GM12878 (cell line): ENCODE results near the gene TTC39C.

Experiments used
- CREB1 ChIP-seq: IDR thresholded peaks from 2 replicates; pipeline ENCODE4 v1.6.1; 2012; ENCODE audit warnings: low read depth, mild to moderate bottlenecking, inconsistent platforms
- EGR1 ChIP-seq, 2 experiments: IDR thresholded peaks; 1 replicate in 1 of 2; 2 replicates in 1 of 2; pipeline ENCODE4 v1.6.1; 2011 to 2012; ENCODE audit warnings: low read depth in 2 of 2, low read length in 2 of 2, borderline replicate concordance in 1 of 2, mild to moderate bottlenecking in 1 of 2, moderate library complexity in 1 of 2
- FOS ChIP-seq: IDR thresholded peaks from 3 replicates; pipeline ENCODE4 v1.6.1; 2011; ENCODE audit warnings: borderline replicate concordance; ENCODE audit not compliant: insufficient read length; ENCODE audit errors: extremely low read depth
- HDAC2 ChIP-seq: fragments of 200-600 bp; sonication (generic); IDR thresholded peaks from 2 replicates; pipeline ENCODE4 v1.6.1; 2017
- HDAC6 ChIP-seq: fragments of 200-600 bp; sonication (generic); IDR thresholded peaks from one replicate; pipeline ENCODE4 v1.8.0; 2017; ENCODE audit warnings: antibody characterized with exemption; ENCODE audit not compliant: unreplicated experiment
- MAX ChIP-seq: IDR thresholded peaks from 2 replicates; pipeline ENCODE4 v1.6.1; 2012; ENCODE audit warnings: low read depth, low read length, improper control_type of control experiment
- MXI1 ChIP-seq: fragments of 150-350 bp; IDR thresholded peaks from 2 replicates; pipeline ENCODE4 v1.6.1; 2011; ENCODE audit warnings: low read depth, mild to moderate bottlenecking, inconsistent platforms, low read length, improper control_type of control experiment
- POLR2AphosphoS2 ChIP-seq: IDR thresholded peaks from 2 replicates; pipeline ENCODE4 v1.6.1; 2011; ENCODE audit warnings: low read depth, mild to moderate bottlenecking, low read length, improper control_type of control experiment, moderate library complexity
- TCF7 ChIP-seq: IDR thresholded peaks from 2 replicates; pipeline ENCODE4 v1.6.1; 2014; ENCODE audit warnings: antibody characterized with exemption, borderline replicate concordance
- ZNF217 ChIP-seq: fragments of 450-650 bp; IDR thresholded peaks from 2 replicates; pipeline ENCODE4 v1.6.1; 2017; ENCODE audit warnings: antibody characterized with exemption, mild to moderate bottlenecking
- TF ChIP-seq, protein P1 (sequence below), 3 experiments: IDR thresholded peaks in 2 of 3; conservative IDR thresholded peaks in 1 of 3; 2 replicates each; pipeline ENCODE4 v1.5.1; 2011; ENCODE audit warnings: low read depth in 3 of 3, low read length in 3 of 3, mild to moderate bottlenecking in 3 of 3, control low read depth in 2 of 3, moderate library complexity in 2 of 3, inconsistent platforms in 1 of 3, mixed read lengths in 1 of 3; ENCODE audit not compliant: control insufficient read depth in 2 of 3, insufficient read depth in 1 of 3; ENCODE audit errors: extremely low read depth in 1 of 3
- TF ChIP-seq, protein P2 (sequence below): IDR thresholded peaks from 2 replicates; pipeline ENCODE4 v1.6.1; 2012; ENCODE audit warnings: mild to moderate bottlenecking, low read depth, low read length

- TF ChIP-seq MXI1, result no peak
- no peak for TF ChIP-seq CREB1
- TF ChIP-seq MAX, result no peak
- TF ChIP-seq, protein P1, sequence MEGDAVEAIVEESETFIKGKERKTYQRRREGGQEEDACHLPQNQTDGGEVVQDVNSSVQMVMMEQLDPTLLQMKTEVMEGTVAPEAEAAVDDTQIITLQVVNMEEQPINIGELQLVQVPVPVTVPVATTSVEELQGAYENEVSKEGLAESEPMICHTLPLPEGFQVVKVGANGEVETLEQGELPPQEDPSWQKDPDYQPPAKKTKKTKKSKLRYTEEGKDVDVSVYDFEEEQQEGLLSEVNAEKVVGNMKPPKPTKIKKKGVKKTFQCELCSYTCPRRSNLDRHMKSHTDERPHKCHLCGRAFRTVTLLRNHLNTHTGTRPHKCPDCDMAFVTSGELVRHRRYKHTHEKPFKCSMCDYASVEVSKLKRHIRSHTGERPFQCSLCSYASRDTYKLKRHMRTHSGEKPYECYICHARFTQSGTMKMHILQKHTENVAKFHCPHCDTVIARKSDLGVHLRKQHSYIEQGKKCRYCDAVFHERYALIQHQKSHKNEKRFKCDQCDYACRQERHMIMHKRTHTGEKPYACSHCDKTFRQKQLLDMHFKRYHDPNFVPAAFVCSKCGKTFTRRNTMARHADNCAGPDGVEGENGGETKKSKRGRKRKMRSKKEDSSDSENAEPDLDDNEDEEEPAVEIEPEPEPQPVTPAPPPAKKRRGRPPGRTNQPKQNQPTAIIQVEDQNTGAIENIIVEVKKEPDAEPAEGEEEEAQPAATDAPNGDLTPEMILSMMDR (IDR thresholded peaks at IDR 0.05 in 2 of 3, conservative IDR thresholded peaks at IDR 0.05 in 1 of 3; ENCODE audit: control insufficient read depth in 2 of 3, extremely low read depth in 1 of 3, insufficient read depth in 1 of 3, low read depth in 3 of 3, low read length in 3 of 3), result no peak
- 0 out of 2 replicates have a peak, but pooled peaks have one; percentile 43 for TF ChIP-seq TCF7
- no peak for TF ChIP-seq POLR2AphosphoS2
- TF ChIP-seq HDAC6, result no peak
- TF ChIP-seq FOS, result no peak
- TF ChIP-seq, protein P2, sequence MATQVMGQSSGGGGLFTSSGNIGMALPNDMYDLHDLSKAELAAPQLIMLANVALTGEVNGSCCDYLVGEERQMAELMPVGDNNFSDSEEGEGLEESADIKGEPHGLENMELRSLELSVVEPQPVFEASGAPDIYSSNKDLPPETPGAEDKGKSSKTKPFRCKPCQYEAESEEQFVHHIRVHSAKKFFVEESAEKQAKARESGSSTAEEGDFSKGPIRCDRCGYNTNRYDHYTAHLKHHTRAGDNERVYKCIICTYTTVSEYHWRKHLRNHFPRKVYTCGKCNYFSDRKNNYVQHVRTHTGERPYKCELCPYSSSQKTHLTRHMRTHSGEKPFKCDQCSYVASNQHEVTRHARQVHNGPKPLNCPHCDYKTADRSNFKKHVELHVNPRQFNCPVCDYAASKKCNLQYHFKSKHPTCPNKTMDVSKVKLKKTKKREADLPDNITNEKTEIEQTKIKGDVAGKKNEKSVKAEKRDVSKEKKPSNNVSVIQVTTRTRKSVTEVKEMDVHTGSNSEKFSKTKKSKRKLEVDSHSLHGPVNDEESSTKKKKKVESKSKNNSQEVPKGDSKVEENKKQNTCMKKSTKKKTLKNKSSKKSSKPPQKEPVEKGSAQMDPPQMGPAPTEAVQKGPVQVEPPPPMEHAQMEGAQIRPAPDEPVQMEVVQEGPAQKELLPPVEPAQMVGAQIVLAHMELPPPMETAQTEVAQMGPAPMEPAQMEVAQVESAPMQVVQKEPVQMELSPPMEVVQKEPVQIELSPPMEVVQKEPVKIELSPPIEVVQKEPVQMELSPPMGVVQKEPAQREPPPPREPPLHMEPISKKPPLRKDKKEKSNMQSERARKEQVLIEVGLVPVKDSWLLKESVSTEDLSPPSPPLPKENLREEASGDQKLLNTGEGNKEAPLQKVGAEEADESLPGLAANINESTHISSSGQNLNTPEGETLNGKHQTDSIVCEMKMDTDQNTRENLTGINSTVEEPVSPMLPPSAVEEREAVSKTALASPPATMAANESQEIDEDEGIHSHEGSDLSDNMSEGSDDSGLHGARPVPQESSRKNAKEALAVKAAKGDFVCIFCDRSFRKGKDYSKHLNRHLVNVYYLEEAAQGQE, result no peak
- no peak for TF ChIP-seq HDAC2
- no peak for TF ChIP-seq ZNF217
- no peak for TF ChIP-seq EGR1 (IDR thresholded peaks at IDR 0.05; ENCODE audit: borderline replicate concordance in 1 of 2, low read depth in 2 of 2, low read length in 2 of 2)
Observed at GRCh38 chr18:23986600-23987359, 27.8 kb upstream of the TTC39C start.
